Neutrophil (primary cell): ENCODE results near the gene BMF.
"Not testable (repeated sequence)": the region's sequence is repeated elsewhere in the genome, so short reads cannot be mapped to it uniquely, and the experiment has no call there.

ENCODE experiments used
- H3K27ac ChIP-seq: fragments of 200-600 bp; sonication (generic); 2 replicates; pipeline ENCODE4 v1.5.1; 2016; ENCODE audit warnings: mild to moderate bottlenecking, moderate library complexity
- H3K27me3 ChIP-seq: fragments of 200-600 bp; sonication (generic); 2 replicates; pipeline ENCODE4 v1.6.0; 2016; ENCODE audit warnings: mild to moderate bottlenecking
- H3K36me3 ChIP-seq: fragments of 200-600 bp; sonication (generic); 2 replicates; pipeline ENCODE4 v1.5.1; 2017
- H3K4me1 ChIP-seq, 2 experiments: fragments of 200-600 bp in 1 of 2; sonication (generic) in 1 of 2; 1 replicate in 1 of 2; 2 replicates in 1 of 2; pipeline versions ENCODE4 v1.5.1 to v1.6.1; 2013 to 2016; ENCODE audit warnings: low read depth in 1 of 2, low read length in 1 of 2, mild to moderate bottlenecking in 1 of 2, moderate library complexity in 1 of 2; ENCODE audit not compliant: control insufficient read depth in 1 of 2, insufficient read depth in 1 of 2
- H3K4me3 ChIP-seq, 2 experiments: fragments of 200-600 bp in 1 of 2; sonication (generic) in 1 of 2; 1 replicate in 1 of 2; 2 replicates in 1 of 2; pipeline ENCODE4 v1.5.1; 2013 to 2016; ENCODE audit warnings: low read depth in 1 of 2, low read length in 1 of 2, mild to moderate bottlenecking in 1 of 2, moderate library complexity in 1 of 2
- H3K9me3 ChIP-seq: fragments of 200-600 bp; sonication (generic); 2 replicates; pipeline ENCODE4 v1.5.1; 2016
- CTCF ChIP-seq: fragments of 200-600 bp; sonication (generic); IDR thresholded peaks from 2 replicates; pipeline ENCODE4 v1.5.1; 2016; ENCODE audit warnings: antibody characterized with exemption

The BMF gene

GRCh38 chr15:40108855-40109735 lies at the start of gene BMF:
Gene BMF, minus strand, starts transcription at chr15:40108879. Its CDS starts 2,793 bp downstream, at chr15:40106086.
- Histone ChIP-seq H3K27ac (peak within 1 kb of the TSS; percentile 78), H3K4me3 (peak within 1 kb of the TSS; percentile 75 to 88), H3K36me3 (no peaks in the 10 kb centered on the region), H3K4me1 (peaks cover 49 to 50% of the 10 kb centered on the region in 2 experiments), H3K27me3 (no peaks in the 10 kb centered on the region), H3K9me3 (no peaks in the 10 kb centered on the region)
- peak; percentile 43 for TF ChIP-seq CTCF

- Histone ChIP-seq H3K9me3 (no peaks in the 10 kb centered on the region), H3K36me3 (no peaks in the 10 kb centered on the region), H3K4me1 (peaks cover 27 to 41% of the 10 kb centered on the region in 2 experiments), H3K4me3 (no peak overlapping the region), H3K27me3 (no peaks in the 10 kb centered on the region), H3K27ac (no peak overlapping the region)
- TF ChIP-seq CTCF = no peak
These were observed 49.2 kb upstream of the BMF start for GRCh38 chr15:40157778-40158447.

GRCh38 chr15:40155270-40155910 lies 46.7 kb upstream of the BMF start:
- no peaks in the 10 kb centered on the region for H3K9me3 ChIP-seq
- H3K4me3 ChIP-seq = no peak overlapping the region
- no peak overlapping the region for H3K27ac ChIP-seq
- TF ChIP-seq CTCF = no peak
- H3K27me3 ChIP-seq = no peaks in the 10 kb centered on the region
- no peaks in the 10 kb centered on the region for H3K36me3 ChIP-seq
- peaks cover 15 to 23% of the 10 kb centered on the region in 2 experiments for H3K4me1 ChIP-seq

- H3K9me3 ChIP-seq, H3K36me3 ChIP-seq, H3K27ac ChIP-seq, H3K27me3 ChIP-seq, H3K4me3 ChIP-seq: not testable (repeated sequence)
- H3K4me1 ChIP-seq = peaks cover 20 to 26% of the 10 kb centered on the region in 2 experiments
These were observed 46.1 kb upstream of the BMF start for GRCh38 chr15:40154821-40155220.

GRCh38 chr15:40151991-40152390 lies 43.3 kb upstream of the BMF start:
- Histone ChIP-seq H3K9me3 (no peaks in the 10 kb centered on the region), H3K27me3 (no peaks in the 10 kb centered on the region), H3K4me3 (no peak overlapping the region), H3K4me1 (peaks cover 13 to 15% of the 10 kb centered on the region in 2 experiments), H3K36me3 (no peaks in the 10 kb centered on the region), H3K27ac (no peak overlapping the region)
- TF ChIP-seq CTCF = no peak
